ENCODE measurements around the gene ATRIP.

ATRIP gene

DNA sequence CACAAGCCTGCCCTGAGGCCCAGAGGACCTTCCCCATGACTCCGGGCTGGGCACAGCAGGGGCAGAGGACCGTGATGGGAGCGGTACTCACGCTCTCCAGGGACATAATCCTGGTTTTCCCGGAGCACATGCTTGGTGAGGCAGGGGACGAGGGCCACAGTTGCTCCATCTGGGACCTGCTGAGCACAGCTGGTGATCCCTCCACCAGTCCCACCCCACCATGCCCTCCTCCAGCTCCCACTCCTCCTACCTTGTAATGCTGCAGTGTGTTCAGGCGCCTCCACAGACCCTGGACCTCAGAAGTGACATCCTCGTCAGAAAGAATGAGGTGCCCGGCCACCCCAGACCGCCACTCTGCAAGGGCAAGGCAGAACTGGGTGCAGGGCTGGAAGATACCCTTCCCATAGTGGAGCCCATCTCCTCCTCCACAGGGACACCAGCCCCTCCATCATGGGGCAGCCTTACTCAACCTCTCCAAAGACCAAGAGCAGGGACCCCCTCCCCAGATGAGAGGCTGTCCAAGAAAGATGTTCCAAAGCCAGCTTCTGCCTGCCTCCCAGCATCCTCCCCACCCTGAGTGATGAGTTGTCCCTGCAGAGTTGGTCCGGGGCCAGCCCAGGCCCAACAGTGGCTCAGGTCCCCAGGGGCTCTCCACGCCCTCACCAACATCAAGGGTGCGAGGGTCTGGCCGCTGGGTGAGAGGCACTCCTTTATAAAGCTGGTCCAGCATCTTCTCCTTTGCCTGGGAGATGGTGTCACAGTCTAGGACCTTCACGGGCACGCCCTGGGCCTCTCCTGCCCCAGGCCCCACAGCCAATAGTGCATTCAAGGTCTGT, 36.1 kb upstream of the ATRIP start:
- no peak for DNase-seq (ENCODE audit: low read depth in 2 of 2)

DNA sequence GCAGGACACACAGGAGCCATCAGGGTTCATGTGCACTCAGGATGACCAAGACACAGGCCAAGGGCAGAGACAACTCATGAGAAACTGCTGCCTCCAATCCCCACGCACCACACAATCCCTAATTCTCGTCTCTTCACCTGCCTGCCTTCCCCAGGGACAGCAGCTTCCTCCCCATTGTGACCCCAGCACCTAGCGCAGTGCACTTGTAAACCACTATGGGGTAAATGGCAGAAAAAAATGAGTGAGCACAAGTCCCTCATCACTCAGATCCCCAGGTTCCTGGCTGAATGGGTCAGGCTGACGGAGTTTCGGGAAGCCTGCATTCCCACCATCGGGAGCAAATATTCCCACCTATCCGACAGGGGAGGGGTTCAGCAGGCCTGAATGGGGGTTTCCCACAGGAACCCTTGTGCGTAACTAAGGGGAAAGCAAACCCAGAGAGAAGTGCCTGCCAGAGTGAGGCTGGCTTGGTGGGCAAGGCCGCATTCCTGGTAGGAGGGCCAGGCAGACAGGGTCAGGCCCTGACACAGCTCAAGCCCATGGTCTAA, 35.4 kb upstream of the ATRIP start:
- no peak for DNase-seq (ENCODE audit: low read depth in 2 of 2)

DNA sequence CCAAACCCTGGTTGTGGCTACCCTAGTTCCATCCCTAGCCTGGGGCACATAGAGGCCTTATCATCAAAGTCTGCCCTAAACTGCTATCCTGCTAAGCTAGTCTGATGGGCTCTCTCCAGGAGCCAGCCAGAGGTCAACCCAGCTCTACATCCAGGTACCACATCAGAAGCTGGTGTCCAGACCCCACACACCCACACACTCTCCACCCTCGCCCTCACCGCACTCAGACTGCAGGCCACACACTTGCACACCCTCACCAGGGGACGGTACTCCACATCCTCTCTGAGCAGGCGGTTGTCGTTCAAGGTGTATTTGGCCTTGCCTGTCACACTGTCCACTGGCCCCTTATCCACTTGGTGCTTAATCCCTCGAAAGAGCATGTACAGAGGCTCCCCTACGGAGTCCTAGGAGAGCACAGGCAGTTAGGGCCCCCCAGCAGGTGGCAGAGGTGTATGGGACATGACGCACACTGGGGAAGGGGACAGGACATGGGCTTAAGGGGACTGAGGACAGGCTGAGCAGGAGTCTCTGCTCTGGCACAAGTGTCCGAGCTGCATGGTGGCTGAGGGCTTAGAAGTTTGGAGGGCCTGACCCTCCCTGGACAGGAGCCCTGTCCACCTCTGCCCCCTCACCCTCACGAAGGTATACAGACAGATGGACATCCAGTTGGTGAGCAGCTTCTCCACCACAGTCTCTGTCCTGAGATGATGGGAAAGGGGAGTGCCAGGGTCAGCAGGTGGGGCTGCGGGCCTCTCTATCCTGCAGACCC, 34.7 kb upstream of the ATRIP start:
- no peak for DNase-seq (ENCODE audit: low read depth in 2 of 2)

DNA sequence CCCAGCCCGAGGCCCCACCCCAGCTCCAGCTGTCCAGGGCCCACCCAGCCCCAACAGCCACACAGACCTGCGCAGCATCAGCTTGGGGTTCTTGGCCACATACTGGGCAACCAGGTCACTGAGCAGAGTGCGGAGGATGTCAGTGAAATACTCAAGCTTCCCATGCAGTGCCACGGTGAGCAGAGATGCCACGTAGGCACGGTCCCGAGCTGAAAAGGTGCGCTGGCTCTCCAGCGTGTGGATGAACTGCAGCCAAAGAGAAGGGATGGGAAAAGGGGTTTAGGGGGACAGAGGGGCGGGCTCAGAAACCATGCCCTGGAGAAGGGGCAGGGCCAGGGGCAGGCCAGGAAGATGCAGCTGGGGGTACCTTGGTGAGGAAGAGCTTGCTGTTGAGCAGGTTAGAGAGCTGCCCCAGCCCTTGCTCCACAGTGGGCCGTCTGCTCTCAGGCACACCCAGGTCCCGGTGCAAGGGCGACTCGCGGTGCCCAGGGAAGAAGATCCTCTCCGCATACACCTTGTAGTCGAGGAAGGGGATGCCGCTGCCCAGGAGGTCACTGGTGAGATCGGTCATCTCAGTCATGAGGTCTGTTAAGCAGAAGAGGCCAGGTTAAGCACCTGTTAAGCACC, 34.0 kb upstream of the ATRIP start:
- no peak for DNase-seq (ENCODE audit: low read depth in 2 of 2)

DNA sequence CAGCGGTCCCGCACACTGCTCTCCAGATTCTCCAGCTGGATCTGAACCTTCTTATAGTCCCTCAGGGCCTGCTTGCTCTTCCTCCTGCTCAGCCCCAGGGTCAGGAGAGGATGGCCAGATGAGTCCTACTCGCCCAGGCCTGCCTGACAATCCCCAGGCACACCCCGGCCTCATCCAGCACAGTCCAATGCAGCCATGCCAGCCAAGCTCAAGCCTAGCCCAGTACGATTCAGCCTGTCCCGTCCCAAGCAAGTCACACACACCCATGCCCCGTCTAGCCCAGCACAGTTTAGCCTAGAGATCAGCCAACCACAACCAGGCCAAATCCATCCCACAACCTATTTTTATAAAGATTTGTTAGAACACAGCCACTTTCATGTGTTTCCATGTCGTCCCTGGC, 33.5 kb upstream of the ATRIP start:
- DNase-seq (ENCODE audit: low read depth in 2 of 2), result no peak

DNA sequence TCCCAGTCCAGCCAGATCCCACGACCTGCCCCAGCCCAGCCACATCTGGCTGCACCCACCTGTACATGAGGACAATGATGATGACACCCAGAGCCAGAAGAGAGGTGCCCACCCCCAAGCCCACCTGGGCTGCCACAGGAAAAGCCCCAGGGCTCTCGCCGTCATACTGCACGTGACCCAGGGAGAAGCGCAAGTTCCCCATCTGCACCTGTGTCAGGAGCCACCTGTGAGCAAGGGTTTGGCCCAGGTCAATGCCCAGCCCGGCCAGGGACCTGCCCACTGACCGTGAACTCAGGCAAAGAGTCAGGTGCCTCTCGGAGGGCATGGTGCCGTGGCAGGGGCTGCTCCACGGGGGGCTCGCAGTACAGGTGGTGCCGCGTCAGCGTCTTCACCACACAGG, 32.9 kb upstream of the ATRIP start:
- DNase-seq (ENCODE audit: low read depth in 2 of 2), result no peak

DNA sequence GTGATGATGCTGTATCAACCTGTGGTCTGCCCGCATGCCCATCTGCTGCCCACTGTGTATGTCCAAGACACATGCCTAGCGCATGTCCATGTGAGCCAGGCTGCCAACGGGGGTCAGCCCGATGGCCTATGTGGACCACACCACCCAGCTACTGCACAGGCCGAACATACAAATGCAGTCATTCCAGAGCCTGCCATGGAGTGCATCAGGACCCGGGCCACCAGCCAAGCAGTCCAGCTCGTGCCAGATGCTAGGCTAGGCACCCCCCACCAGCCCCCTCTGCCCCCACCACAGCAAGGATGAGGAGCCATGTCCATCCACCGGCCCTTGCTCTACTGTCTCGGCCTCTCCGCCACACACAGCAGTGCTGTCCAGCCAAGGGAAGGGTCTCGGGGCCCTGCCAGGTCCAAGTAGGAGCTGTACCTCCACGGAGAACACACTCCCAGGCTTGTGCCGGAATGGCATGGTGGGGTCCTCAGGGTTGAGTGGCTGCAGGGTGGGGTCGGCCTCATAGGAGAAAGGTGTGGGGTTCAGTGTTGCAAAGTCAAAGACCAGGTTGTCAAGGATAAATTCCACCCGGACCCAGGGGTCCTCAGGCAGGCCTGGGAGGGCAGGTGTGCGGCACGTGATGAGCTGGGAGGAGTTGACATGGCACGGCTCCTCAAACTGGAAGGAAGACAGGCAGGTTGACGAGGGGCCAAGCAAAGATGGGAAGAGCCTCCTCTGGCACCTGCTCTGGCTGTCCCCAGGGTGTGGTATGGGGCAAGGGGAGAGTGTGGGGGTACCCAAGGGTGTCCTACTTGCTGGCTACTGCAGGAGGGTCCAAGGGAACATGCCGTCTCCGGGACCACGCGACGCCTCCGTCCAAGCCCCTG, 31.9 kb upstream of the ATRIP start:
- no peak for DNase-seq (ENCODE audit: low read depth in 2 of 2)

DNA sequence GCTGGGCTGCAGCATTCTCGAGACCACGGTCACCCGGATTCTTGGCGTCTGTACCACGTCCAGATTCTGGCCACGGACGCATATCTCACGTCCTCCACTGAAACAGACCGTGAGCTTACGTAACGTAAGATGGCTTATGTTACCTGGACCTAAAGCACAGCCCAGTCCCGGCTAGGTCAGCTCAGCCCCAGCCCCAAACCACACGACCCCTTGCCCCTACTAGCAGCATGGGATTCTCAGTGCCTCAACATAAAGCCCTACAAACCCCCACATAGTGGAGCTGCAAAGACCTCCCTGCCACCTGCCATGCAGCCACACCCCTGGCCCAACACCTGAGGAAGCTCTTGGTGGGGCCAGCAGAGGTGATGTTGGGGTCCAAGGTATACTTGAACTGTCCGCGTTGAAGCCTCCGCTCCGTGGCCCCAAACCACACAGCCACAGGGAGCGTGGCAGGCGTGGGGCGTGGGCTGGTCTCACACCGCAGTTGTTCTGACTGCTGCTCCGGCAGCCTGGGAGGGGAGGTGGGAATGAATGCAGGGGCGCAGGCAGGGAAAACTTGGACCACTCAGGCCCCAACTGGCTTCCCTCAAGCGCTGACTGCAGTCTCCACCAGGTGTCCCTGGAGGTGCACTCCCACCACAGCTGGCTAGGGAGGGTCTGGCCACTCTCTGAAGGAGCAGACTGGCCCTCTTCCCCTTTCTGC, 31.1 kb upstream of the ATRIP start:
- no peak for DNase-seq (ENCODE audit: low read depth in 2 of 2)

DNA sequence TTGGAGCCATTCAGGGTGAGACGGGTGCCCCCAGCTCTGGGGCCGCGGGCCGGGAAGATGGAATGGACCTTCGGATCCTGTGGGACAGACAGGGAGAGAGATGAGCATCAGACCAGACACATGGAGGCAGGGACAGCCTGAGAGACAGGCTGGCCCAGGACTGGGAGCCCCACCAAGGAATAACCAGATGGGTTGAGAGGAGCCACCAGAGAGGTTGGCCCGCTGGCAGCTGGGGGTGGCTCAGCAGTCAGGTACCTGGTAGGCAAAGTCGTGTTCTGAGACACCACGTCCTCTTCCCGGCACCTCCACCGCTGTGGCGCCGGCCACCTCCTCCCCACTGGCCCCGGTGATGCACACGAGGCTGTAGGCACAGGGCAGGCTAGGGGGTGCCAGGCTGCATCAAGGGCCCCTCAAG, 30.4 kb upstream of the ATRIP start:
- no peak for DNase-seq (ENCODE audit: low read depth in 2 of 2)

DNA sequence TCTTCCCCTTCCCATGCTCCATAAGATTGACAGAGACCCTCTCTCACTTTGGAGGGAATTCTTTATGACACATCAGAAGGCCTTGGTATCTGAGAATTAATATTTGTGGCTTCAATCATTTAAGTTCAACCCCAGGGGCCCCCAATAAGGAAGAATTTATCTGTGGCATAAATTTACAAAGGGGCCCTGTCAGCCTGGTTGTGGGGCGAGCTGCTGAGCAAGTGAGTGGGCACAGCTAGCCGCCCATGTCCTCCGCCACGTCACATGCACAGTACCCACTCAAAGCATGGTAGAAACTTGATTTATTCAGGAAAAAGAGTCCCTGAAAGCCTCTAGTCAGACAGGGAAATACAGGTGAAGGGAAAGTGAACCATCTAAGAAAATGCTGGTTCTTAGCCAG, 30.0 kb upstream of the ATRIP start:
- DNase-seq (ENCODE audit: low read depth in 2 of 2), result no peak

DNA sequence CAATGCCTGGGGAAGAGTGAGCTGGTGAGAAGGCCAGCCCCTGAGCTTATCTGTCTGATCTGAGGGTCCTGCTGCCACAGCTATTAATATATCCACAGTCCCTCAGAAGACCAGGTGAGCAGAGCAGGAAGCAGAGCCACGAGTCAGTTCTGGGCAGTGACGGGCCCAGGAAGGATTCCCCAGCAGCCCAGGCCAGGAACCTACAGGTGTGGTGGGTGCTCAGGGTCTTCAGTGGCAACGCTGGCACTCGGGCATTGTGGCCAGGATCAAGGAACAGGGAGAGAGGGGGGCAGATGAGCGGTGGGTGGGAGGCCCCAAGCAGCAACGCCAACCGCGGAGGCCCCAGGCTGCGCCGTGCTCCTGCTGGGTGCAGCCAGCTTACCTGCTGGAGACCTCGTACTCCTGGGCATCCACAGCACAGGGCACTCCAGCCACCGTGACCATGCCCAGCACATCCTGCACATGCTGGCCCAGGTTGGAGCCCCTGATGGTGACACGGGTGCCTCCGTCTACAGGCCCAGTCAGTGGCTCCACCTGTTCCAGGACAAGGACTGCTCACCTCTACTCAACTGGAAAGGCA, 28.9 kb upstream of the ATRIP start:
- no peak for DNase-seq (ENCODE audit: low read depth in 2 of 2)

DNA sequence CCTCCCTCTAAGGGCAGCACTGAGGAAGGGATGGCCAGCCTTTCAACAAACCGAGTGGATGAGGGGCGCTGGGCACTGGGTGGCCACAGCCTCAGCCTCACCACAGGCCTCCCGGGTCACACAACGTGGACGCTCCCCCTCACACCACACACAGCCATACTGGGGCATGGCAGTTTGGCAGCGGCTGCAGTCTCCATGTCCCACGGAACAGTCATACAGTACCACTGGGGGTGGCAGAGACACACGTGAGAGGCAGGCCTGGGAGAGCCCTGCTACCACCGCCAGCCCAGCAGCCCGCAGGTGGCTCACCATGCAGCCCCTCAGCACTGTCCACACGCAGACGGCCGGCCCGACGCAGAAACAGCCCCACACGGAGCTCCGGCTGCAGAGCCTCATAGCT, 28.4 kb upstream of the ATRIP start:
- DNase-seq (ENCODE audit: low read depth in 2 of 2), result no peak

DNA sequence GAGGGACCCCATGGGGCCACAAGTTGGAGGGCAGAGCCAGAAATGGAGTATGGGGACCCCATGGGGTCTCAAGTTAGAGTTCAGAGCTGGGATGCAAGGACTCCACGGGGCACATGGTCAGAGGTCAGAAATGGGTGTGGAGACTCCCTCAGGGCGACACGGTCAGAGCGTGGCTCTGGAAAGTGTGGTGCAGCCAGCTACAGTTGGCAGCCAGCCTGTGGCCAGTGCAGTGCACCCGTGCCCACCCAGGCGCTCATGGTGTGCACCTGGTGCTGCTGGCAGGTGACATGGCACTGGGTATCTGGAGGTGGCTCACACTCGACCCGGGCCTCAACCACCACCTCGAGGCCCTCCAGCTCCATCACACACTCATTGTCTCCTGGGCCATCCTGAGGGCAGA, 27.9 kb upstream of the ATRIP start:
- DNase-seq (ENCODE audit: low read depth in 2 of 2), result no peak

DNA sequence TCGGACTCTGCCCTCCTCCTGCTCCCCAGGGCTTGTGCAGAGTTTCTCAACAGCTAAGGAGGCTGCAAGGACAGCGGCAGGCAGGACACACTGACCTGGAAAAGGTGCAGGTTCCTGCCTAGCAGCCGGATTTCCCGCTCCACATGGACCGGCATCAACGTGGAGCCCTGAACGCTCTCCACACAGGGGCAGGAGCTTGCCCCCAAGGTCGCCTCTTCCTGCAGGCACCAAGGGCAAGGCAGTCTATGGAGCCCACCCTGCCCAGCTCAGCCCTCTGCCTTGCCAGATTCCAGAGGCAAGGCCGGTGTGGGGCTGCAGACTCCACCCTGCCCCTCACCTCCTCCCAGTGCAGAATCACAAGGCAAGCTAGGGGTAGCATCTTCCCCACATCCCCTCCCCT, 27.4 kb upstream of the ATRIP start:
- no peak for DNase-seq (ENCODE audit: low read depth in 2 of 2)

DNA sequence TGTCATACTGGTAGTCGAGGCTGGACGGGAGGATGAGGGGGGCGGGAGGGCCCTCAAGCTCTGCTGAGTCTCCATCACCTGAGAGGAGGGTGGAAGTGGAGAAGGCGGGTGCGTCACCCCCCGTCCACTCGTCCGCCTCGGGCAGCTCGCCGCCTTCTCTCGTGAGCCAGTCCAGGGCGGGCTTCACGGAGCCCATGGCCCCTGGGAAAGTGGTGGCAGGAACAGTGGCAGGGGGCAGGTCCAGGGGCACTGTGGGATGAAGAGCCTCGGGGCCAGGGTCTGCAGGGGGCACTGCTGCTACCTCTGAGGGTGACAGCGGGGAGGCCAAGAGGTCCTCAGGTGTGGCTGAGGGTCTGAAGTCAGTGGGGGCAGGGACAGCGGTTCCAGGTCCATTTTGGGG, 26.9 kb upstream of the ATRIP start:
- no peak for DNase-seq (ENCODE audit: low read depth in 2 of 2)

DNA sequence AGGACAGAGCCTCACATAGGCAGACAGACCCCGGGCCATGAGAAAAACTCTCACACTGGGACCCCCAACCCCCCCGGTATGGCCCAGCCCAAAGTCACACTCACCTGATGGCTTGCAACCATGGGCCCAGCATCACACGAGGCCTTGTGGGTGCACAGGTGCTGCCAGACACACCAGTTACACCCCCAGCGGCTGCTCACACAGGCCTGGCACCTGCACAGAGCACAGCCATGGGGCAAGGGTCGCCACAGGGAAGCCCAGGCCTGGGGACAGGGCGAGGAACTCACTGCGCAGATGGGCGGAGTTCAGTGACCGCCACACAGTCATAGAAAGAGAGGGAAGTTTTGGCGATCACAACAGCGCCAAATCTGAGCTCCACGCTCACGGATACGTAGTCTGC, 26.0 kb upstream of the ATRIP start:
- DNase-seq (ENCODE audit: low read depth in 2 of 2), result no peak

DNA sequence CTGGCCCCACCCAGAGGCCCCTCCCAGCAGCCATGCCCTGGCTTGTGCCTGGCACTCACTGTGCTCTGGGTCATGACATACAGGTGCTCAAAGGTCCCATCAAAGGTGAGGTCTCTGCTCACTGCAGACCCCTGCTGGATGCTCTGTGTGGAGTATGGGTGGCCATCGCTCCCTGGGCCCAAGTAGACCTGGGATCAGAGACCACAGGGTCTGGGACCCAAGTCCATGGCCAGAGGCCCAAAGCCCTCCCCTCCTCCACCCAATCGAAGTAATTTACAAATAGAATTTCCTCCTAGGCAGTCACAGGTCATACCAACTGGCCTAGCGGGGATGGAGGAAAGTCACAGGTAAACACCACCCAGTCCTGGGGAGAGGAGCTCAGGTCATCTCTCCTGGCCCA, 24.3 kb upstream of the ATRIP start:
- no peak for DNase-seq (ENCODE audit: low read depth in 2 of 2)

DNA sequence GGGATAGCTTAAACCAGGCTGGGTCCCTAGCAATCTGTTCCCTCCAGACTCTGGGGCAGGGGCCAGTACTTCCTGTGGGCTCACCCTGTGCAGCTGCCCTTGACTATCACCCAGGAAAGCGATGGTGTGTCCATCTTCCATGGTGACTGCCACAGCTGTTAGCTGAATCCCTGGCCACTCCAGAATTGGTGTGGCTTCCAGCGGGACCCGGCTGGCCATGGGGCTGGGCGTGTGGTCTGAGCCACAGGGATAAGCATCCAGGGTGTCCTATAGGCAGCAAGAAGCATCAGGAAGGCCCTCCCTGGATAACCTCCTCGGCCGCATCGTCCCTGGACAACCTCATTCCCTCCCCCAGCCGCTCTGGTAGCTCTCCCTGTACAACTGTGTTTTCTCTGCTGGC, 23.9 kb upstream of the ATRIP start:
- DNase-seq (ENCODE audit: low read depth in 2 of 2), result no peak

DNA sequence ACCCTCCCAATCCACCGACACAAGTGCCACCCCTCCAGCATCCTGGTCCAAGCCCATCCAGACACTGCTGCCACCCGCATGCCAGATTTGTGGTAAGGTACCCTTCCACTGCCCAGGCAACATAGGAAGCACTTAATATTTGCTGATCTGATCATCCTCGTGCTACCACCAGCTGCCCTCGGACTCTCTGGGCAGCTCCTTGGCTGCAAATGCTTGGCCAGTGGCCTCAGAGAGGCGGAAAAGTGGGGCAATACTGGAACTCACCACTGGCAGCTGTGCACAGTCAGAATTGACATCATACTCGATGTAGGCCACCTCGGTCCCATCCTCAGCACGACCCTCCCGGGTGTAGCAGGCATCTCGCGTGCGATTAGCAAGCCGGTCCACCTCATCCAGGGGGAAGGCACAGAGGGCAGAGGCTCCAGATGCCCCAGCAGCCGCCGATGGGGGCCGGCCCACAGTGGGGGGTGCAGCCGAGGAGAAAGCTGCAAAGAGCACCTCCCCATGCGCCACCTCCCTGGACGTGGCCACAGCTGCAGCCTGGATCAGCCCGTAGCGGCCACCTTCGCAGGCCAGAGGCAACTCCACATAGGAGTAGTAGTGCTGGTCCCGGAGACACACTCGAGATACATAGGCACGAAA, 23.2 kb upstream of the ATRIP start:
- DNase-seq (ENCODE audit: low read depth in 2 of 2), result no peak

Data from activated CD8-positive, alpha-beta memory T cell treated with anti-CD3 and anti-CD28 coated beads for 4 hours (primary cell).